ENCODE data around the gene OR10P1.

Gene OR10P1

DNA sequence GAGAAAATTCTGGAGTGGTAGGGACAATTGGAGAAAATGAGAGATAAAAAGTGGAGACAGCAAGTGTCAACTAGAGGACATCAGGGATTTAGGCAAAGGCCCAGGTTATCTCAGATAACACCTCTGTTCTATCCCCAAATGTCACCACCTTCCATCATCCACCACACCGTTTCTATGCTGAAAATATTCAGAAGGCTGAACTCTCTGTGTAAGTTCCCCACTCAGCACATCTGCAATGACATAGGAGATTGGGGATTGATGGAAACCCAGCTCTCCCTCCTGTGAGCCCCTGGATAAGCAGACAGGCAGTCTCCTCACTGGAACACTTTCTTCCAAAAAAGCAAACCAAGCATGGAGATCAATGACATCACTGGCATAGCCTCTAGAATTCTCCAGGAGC lies 5.6 kb upstream of the OR10P1 start:
- Histone ChIP-seq H3K4me3 (ENCODE audit: insufficient read depth, low read depth, low read length) (no peak overlapping the region), H3K36me3 (ENCODE audit: control insufficient read depth, insufficient read depth, low read length) (no peaks in the 10 kb centered on the region), H3K9me3 (ENCODE audit: control insufficient read depth, low read length) (no peaks in the 10 kb centered on the region), H3K27me3 (ENCODE audit: control insufficient read depth, insufficient read depth, low read length, poor library complexity, severe bottlenecking) (no peaks in the 10 kb centered on the region), H3K4me1 (ENCODE audit: control insufficient read depth, insufficient read depth, low read length) (no peaks in the 10 kb centered on the region), H3K27ac (ENCODE audit: insufficient read depth, low read depth, low read length, poor library complexity, severe bottlenecking) (no peak overlapping the region)
- WGBS, 2 experiments: 84 to 87% methylated on average over 1 of the region's 1 CpG

DNA sequence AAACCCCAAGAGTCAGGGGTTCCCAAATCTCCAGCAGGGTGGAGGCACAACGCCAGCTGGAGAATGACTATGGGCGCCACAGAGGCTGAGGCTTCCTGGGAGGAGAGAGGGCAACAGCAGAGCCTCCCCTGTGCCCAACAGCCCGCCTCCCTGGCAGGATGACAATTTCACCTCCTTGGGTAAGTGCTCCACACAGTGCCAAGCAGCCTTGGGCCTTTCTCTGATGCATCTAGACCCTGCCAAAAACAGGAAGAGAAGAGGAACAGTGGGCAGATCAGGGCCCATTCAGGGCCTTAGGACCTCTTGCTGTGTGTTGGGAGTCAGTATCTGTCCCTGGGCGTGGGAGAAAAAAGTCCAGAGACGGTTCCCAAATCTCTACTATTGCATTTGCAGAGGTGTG lies 5.0 kb upstream of the OR10P1 start:
- H3K4me1 ChIP-seq (ENCODE audit: control insufficient read depth, insufficient read depth, low read length): no peaks in the 10 kb centered on the region
- no peaks in the 10 kb centered on the region for H3K27me3 ChIP-seq (ENCODE audit: control insufficient read depth, insufficient read depth, low read length, poor library complexity, severe bottlenecking)
- no peak overlapping the region for H3K27ac ChIP-seq (ENCODE audit: insufficient read depth, low read depth, low read length, poor library complexity, severe bottlenecking)
- WGBS, 2 experiments: 93 to 94% methylated on average over 5 of the region's 5 CpGs
- no peak overlapping the region for H3K4me3 ChIP-seq (ENCODE audit: insufficient read depth, low read depth, low read length)
- H3K9me3 ChIP-seq (ENCODE audit: control insufficient read depth, low read length): no peaks in the 10 kb centered on the region
- H3K36me3 ChIP-seq (ENCODE audit: control insufficient read depth, insufficient read depth, low read length): no peaks in the 10 kb centered on the region

DNA sequence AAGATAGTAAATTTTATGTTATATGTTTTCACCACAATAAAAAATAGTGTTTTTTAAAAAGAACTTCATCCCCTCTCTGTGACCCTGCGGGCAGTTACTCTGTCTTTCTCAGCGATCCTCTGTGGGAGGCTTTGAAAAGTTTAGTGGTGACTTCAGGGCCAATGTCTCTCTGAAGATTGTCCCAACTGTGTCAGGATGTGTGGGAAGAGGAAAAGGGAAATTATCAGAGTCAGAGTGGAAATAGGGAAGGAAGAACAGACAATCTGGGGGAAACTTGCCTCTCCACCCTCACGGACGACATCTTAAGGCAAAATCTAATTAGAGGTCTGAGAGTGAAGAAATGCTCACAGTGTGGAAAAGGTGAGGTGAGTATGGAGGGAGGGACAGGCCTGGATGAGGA lies 3.5 kb upstream of the OR10P1 start:
- H3K4me3 ChIP-seq (ENCODE audit: insufficient read depth, low read depth, low read length): no peak overlapping the region
- H3K4me1 ChIP-seq (ENCODE audit: control insufficient read depth, insufficient read depth, low read length): no peaks in the 10 kb centered on the region
- WGBS, 2 experiments: 90 to 93% methylated on average over 4 of the region's 4 CpGs
- H3K36me3 ChIP-seq (ENCODE audit: control insufficient read depth, insufficient read depth, low read length): no peaks in the 10 kb centered on the region
- no peaks in the 10 kb centered on the region for H3K9me3 ChIP-seq (ENCODE audit: control insufficient read depth, low read length)
- H3K27me3 ChIP-seq (ENCODE audit: control insufficient read depth, insufficient read depth, low read length, poor library complexity, severe bottlenecking): no peaks in the 10 kb centered on the region
- H3K27ac ChIP-seq (ENCODE audit: insufficient read depth, low read depth, low read length, poor library complexity, severe bottlenecking): no peak overlapping the region

DNA sequence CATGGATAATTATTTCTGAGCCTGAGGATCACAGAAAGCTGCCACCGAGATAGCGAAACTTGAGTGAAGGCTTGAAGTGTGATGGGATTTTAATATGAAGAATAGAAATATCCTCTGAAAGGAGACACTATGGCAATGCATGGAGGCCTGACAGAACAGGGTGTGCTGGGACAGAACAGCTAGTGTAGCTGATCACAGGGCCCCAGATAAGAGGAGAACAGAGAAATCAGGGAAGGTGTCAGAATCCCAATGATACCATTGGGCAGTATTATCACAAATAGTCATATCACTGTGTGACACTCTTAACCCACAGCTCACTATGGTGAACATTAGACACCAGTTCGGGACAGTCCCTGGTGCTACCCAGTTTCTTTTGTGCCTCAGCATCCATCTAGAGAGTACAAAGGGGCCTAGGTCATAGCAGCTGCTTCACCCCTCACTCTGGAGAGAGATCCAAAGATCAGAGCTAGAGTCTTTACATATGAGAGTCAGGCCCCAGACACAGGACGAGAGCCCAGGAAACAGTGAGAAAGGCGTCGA lies 506 bp upstream of the OR10P1 start:
- no peaks in the 10 kb centered on the region for H3K27me3 ChIP-seq (ENCODE audit: control insufficient read depth, insufficient read depth, low read length, poor library complexity, severe bottlenecking)
- no peaks in the 10 kb centered on the region for H3K4me1 ChIP-seq (ENCODE audit: control insufficient read depth, insufficient read depth, low read length)
- no peaks in the 10 kb centered on the region for H3K9me3 ChIP-seq (ENCODE audit: control insufficient read depth, low read length)
- 93 to 94% methylated on average over 6 of the region's 6 CpGs for WGBS, 2 experiments
- no peaks in the 10 kb centered on the region for H3K36me3 ChIP-seq (ENCODE audit: control insufficient read depth, insufficient read depth, low read length)
- no peak overlapping the region for H3K27ac ChIP-seq (ENCODE audit: insufficient read depth, low read depth, low read length, poor library complexity, severe bottlenecking)
- no peak overlapping the region for H3K4me3 ChIP-seq (ENCODE audit: insufficient read depth, low read depth, low read length)

DNA sequence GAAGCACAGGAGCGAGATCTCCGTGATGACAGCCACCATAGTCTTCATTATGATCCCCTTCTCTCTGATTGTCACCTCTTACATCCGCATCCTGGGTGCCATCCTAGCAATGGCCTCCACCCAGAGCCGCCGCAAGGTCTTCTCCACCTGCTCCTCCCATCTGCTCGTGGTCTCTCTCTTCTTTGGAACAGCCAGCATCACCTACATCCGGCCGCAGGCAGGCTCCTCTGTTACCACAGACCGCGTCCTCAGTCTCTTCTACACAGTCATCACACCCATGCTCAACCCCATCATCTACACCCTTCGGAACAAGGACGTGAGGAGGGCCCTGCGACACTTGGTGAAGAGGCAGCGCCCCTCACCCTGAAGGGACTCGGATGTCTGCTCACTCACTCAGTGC lies 775 bp downstream of the OR10P1 start:
- no peak overlapping the region for H3K27ac ChIP-seq (ENCODE audit: insufficient read depth, low read depth, low read length, poor library complexity, severe bottlenecking)
- H3K4me3 ChIP-seq (ENCODE audit: insufficient read depth, low read depth, low read length): no peak overlapping the region
- H3K27me3 ChIP-seq (ENCODE audit: control insufficient read depth, insufficient read depth, low read length, poor library complexity, severe bottlenecking): no peaks in the 10 kb centered on the region
- H3K9me3 ChIP-seq (ENCODE audit: control insufficient read depth, low read length): no peaks in the 10 kb centered on the region
- WGBS, 2 experiments: 90 to 93% methylated on average over 15 of the region's 15 CpGs
- no peaks in the 10 kb centered on the region for H3K4me1 ChIP-seq (ENCODE audit: control insufficient read depth, insufficient read depth, low read length)
- H3K36me3 ChIP-seq (ENCODE audit: control insufficient read depth, insufficient read depth, low read length): no peaks in the 10 kb centered on the region

DNA sequence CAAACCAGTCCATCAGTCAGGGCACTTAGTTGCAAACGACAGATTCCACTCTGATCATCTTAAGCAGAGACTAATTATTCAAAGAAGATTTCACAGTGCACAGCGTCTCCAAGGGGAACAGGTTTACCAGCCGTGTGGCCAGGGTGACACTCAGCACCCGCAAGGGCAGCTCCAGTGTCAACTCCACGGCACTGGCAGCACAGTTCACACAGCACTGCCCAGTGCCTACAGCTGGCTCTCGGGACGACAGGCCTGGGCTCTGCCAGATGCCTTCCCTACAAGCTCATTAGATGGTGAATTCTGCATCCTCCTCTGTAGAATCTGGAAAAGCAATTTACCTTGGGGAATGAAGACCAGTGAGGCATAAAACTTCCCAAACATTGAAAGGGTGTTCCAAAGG lies 4.9 kb downstream of the OR10P1 start:
- no peaks in the 10 kb centered on the region for H3K4me1 ChIP-seq (ENCODE audit: control insufficient read depth, insufficient read depth, low read length)
- H3K9me3 ChIP-seq (ENCODE audit: control insufficient read depth, low read length): no peaks in the 10 kb centered on the region
- no peak overlapping the region for H3K4me3 ChIP-seq (ENCODE audit: insufficient read depth, low read depth, low read length)
- no peak overlapping the region for H3K27ac ChIP-seq (ENCODE audit: insufficient read depth, low read depth, low read length, poor library complexity, severe bottlenecking)
- 78 to 79% methylated on average over 7 of the region's 7 CpGs for WGBS, 2 experiments
- H3K36me3 ChIP-seq (ENCODE audit: control insufficient read depth, insufficient read depth, low read length): no peaks in the 10 kb centered on the region
- H3K27me3 ChIP-seq (ENCODE audit: control insufficient read depth, insufficient read depth, low read length, poor library complexity, severe bottlenecking): no peaks in the 10 kb centered on the region

DNA sequence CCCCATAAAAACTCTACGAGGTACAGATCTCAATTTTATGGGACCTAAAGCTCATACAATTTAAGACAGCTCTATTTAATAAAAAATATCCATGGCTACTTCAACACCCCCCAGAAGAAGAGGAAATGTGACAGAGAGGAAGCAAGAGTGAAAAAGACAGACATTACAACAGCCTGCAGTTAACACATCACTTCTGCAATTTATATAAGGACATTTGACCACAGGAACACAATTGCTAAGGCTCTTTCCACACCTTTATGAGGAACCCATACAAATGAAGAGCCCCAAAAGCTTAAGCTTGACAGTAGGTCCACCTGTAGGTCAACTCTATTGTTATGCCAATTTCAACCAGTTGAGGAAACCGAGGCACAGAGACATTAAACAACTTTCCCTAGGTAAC lies 5.6 kb downstream of the OR10P1 start:
- H3K4me1 ChIP-seq (ENCODE audit: control insufficient read depth, insufficient read depth, low read length): no peaks in the 10 kb centered on the region
- no peaks in the 10 kb centered on the region for H3K36me3 ChIP-seq (ENCODE audit: control insufficient read depth, insufficient read depth, low read length)
- 42 to 47% methylated on average over 2 of the region's 2 CpGs for WGBS, 2 experiments

DNA sequence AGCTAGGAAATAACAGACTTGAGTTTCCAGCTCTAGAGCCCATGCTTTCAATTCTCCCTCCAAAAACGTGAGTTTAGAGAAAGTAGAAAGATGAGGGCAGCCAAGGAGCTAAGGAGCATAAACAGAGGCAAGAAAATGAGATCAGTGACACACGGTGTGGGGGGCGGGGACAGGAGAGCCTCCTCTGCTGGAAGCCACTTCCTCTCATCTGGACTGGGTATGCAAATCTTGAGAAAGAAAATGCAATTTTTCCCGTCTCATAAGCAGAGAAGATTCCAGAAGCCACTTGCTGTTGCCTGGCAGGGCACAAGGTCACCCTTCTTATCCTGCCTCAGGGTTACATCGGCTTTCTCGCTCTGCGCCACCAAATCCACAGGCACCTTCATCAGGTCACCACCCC lies 6.0 kb downstream of the OR10P1 start:
- WGBS, 2 experiments: 83 to 90% methylated on average over 7 of the region's 7 CpGs
- no peak overlapping the region for H3K27ac ChIP-seq (ENCODE audit: insufficient read depth, low read depth, low read length, poor library complexity, severe bottlenecking)
- no peaks in the 10 kb centered on the region for H3K36me3 ChIP-seq (ENCODE audit: control insufficient read depth, insufficient read depth, low read length)
- H3K9me3 ChIP-seq (ENCODE audit: control insufficient read depth, low read length): no peaks in the 10 kb centered on the region
- no peaks in the 10 kb centered on the region for H3K4me1 ChIP-seq (ENCODE audit: control insufficient read depth, insufficient read depth, low read length)
- no peak overlapping the region for H3K4me3 ChIP-seq (ENCODE audit: insufficient read depth, low read depth, low read length)
- H3K27me3 ChIP-seq (ENCODE audit: control insufficient read depth, insufficient read depth, low read length, poor library complexity, severe bottlenecking): no peaks in the 10 kb centered on the region

More for the DNA sequence above, 5.6 kb downstream of the OR10P1 start:
- Histone ChIP-seq H3K27ac (ENCODE audit: insufficient read depth, low read depth, low read length, poor library complexity, severe bottlenecking) (no peak overlapping the region), H3K4me3 (ENCODE audit: insufficient read depth, low read depth, low read length) (no peak overlapping the region), H3K9me3 (ENCODE audit: control insufficient read depth, low read length) (no peaks in the 10 kb centered on the region), H3K27me3 (ENCODE audit: control insufficient read depth, insufficient read depth, low read length, poor library complexity, severe bottlenecking) (no peaks in the 10 kb centered on the region)

DNA sequence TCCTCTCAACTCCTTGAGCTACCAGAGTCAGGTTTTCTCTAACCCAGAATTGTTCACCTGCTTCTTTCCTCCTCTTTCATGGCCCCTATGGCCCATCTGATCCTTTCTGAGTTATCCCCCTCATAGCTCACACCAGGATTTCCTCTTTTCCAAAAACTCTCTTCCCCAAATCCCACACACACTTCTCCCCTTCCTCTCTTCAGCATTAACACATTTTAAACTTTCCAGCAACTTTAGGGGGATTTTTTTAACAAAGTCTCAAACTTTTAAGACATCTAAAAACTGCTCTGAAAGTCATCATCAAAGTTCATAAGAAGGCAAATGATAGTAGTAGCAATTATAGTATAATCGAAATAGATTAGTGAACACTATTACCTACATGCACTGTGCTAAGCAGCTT lies 7.9 kb downstream of the OR10P1 start:
- H3K27me3 ChIP-seq (ENCODE audit: control insufficient read depth, insufficient read depth, low read length, poor library complexity, severe bottlenecking): no peaks in the 10 kb centered on the region
- no peak overlapping the region for H3K27ac ChIP-seq (ENCODE audit: insufficient read depth, low read depth, low read length, poor library complexity, severe bottlenecking)
- no peaks in the 10 kb centered on the region for H3K36me3 ChIP-seq (ENCODE audit: control insufficient read depth, insufficient read depth, low read length)
- H3K4me1 ChIP-seq (ENCODE audit: control insufficient read depth, insufficient read depth, low read length): no peaks in the 10 kb centered on the region
- no peak overlapping the region for H3K4me3 ChIP-seq (ENCODE audit: insufficient read depth, low read depth, low read length)
- no peaks in the 10 kb centered on the region for H3K9me3 ChIP-seq (ENCODE audit: control insufficient read depth, low read length)
- WGBS, 2 experiments: 90% methylated on average over 1 of the region's 1 CpG; no CpG with 5 or more reads in 1 of the 2 experiments

DNA sequence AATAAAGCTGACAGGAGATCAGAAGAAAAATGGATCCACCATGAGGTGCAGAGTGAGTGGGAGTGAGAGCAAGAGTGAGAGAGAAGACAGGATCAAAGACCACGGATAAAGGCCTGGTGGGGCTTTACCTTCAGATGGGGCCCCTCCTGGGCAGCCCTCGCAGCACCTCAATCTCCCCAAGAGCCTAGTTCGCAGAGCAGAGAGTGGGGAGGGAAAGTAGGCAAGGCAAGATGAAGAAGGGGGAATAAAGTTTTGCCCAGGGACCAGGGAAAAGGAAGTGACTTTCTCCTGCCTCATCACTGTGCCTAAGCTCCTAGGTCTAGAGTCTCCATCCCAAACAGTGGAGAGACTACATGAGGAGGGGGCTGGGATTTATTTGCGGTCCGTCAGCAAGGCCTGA lies 10.3 kb downstream of the OR10P1 start:
- Histone ChIP-seq H3K9me3 (ENCODE audit: control insufficient read depth, low read length) (no peaks in the 10 kb centered on the region), H3K4me3 (ENCODE audit: insufficient read depth, low read depth, low read length) (no peak overlapping the region), H3K4me1 (ENCODE audit: control insufficient read depth, insufficient read depth, low read length) (no peaks in the 10 kb centered on the region), H3K27me3 (ENCODE audit: control insufficient read depth, insufficient read depth, low read length, poor library complexity, severe bottlenecking) (no peaks in the 10 kb centered on the region), H3K36me3 (ENCODE audit: control insufficient read depth, insufficient read depth, low read length) (no peaks in the 10 kb centered on the region), H3K27ac (ENCODE audit: insufficient read depth, low read depth, low read length, poor library complexity, severe bottlenecking) (no peak overlapping the region)
- WGBS, 2 experiments: 93 to 95% methylated on average over 5 of the region's 5 CpGs
